HG03575 (cell line): ENCODE results near the gene PIP5K1C.
"Not testable (repeated sequence)": the region's sequence is repeated elsewhere in the genome, so short reads cannot be mapped to it uniquely, and the experiment has no call there.

Source experiments
- ATAC-seq: cut with Tn5 transposase; IDR thresholded peaks from one replicate; pipeline ENCODE4 v1.9.1; 2021; ENCODE audit not compliant: unreplicated experiment, insufficient number of reproducible peaks, low FRiP score; ENCODE audit errors: extremely low read depth

The PIP5K1C gene

GRCh38 chr19:3585301-3586126 lies 114.8 kb downstream of the PIP5K1C start, which contains the start of gene GIPC3:
Gene GIPC3, plus strand, starts transcription at chr19:3585478. Its CDS starts 120 bp downstream, at chr19:3585598.
- ATAC-seq, result no peak

GRCh38 chr19:3584036-3584802 lies 116.0 kb downstream of the PIP5K1C start:
- not testable (repeated sequence) for ATAC-seq

- ATAC-seq, result not testable (repeated sequence)
These were observed 118.5 kb downstream of the PIP5K1C start for GRCh38 chr19:3581792-3582191.
